HG02763 (cell line): Measurements from ENCODE around the gene FNDC3B.
"Not testable (repeated sequence)": the region's sequence is repeated elsewhere in the genome, so short reads cannot be mapped to it uniquely, and the experiment has no call there.

Source experiments
- ATAC-seq: cut with Tn5 transposase; IDR thresholded peaks from one replicate; pipeline ENCODE4 v1.9.1; 2021; ENCODE audit warnings: mild to moderate bottlenecking, moderate library complexity; ENCODE audit not compliant: unreplicated experiment

FNDC3B gene

DNA sequence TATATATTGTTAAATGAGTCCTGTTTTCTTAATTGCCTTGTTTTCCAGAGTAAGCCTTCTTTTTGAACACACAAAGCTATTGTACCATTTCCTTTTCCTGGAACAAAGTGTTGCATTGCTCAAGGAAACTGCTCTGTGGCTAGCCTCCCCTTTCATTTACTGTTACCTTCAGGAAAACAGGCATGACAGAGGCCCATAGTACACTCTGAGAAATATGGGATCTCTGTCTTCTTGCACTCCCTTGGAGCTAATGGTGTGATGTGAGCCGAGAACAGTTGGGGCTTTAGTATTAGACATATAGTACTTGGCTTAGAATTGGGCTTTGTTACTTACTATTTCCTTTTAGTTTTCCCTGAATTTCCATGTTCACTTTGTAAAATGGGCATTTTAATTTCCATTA is 215.2 kb downstream of the FNDC3B start:
- ATAC-seq = no peak

DNA sequence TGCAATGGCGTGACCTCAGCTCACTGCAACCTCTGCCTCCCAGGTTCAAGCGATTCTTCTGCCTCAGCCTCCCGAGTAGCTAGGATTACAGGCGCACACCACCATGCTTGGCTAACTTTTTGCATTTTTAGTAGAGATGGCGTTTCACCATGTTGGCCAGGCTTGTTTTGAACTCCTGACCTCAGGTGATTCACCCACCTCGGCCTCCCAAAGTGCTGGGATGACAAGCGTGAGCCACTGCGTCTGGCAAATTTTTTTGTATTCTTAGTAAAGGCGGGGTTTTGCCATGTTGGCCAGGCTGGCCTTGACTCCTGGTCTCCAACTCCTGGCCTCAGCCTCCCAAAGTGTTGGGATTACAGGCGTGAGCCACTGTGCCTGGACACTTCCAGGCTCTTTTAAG is 215.9 kb downstream of the FNDC3B start:
- not testable (repeated sequence) for ATAC-seq

DNA sequence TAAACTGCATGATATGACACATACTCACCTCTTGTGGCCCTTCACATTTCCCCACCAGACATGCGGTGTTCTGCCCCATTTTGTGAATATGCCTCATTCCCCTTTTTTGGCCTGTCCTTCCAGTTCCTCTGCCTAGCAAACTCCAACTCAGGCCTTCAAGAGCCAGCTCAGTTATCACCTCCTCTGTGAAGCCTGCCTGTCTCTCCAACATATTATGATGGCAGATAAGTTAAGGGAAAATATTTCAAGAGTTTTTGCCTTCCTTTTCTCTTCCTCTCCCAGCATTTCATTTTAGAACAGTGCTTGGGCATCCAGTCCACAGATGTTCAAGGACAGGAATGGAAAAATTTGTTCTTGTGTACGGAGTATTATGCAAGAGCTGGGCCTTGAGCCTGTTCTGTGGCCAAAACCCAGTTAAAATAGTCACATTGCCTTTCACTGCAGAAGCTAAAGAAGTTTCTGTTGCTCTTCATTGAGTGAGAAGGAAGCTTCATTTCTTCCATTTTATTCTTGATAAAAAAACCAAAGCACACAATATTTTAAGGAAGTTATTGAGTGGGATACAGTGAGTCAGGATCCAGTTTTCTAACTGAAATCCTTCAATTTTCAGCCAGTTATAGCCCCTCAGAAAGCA is 216.8 kb downstream of the FNDC3B start:
- no peak for ATAC-seq

DNA sequence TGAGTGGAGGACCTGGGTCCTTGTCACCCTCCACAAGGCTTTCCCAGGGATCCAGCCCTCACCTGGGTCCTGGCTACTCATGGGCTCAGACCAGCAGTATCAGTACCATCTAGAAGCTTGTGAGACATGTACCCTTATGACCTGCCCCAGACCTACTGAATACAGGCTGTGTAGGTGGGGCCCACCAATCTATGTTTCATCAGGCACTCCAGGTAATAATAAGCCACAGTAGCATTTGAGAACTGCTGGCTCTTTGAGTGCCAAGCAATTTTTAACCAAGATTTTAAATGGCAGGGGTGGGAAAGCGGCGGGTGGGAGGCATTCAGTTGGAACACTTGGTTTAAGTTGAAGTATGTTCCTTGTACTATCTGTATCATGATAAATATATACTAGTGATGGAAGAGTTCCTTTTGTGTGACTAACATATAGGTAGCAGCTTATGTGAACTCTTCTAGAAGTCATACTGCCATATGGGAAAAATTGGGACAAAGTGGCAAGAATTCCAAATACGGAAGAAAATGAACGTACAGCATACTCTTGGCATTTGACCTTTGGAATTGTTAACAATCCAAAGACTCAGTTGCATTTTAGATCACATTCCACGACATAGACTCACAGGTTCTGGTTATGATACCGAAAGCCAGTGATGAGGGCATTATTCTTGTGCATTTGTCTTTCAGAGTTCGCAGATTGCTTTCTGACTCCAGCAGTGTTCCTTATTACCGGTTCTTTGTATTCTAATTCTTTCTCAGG is 218.4 kb downstream of the FNDC3B start:
- no peak for ATAC-seq

DNA sequence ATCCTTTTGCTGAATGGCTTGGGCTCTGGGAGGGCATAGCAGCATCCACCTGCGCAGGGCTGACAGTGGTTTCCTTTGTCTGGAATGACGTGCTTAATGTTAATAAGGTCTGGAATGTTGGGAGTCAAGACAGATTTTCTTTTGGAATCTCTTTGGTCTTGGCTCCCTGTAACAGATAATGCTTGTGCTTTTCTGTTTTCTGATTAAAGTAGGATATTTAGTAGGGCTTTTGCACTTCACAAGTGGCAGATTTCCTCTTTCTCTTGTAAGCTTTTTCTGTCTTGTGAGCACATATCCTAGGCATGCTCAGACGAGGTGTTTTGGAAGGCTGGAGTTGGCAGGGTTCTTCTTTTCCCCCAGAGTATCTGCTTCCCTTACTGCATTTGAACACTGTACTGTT is 219.2 kb downstream of the FNDC3B start:
- no peak for ATAC-seq

DNA sequence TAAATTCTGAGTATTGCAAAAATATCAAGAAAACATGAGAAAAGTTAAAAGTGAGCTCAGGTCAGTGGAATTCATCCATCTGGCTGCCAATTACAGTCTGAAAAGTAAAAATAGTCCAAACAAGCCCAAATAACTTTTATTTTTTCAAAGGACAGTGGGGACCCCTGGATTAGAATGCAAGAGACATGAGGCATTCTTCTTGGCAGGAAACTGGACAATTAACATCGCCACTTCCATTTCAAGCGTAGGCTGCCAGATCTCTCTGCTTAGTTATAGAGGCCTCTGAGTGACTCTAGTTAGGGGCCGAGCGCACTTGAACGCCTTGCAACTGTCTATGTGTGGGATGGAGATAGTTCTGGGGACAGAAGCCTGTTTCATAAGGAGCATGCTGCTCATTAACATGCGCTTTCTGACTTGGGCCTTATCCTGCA is 219.7 kb downstream of the FNDC3B start:
- no peak for ATAC-seq

DNA sequence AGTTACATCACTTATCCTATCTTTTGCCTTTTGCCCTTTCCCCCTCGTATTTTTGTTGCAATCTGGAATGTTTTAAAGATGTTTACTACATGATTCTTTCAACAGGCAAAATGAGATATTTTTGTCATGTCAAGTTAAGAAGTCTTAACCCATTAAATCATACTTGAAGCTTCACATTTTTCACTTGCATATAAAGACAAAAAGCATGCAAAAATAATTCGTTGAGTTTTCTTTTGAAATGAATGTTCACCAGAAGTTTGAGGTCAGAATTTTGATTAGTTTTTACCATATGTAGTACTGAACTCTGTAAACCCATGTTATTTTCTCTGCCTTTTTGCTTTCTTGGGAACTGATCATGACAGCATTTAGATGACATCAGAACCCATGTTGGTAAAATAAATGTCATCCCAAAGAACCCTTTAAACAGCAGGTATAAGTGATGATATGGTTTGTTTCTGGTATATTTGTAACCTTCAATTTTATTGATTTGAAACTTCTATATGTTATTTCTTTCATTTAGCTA is 220.4 kb downstream of the FNDC3B start:
- ATAC-seq = no peak

DNA sequence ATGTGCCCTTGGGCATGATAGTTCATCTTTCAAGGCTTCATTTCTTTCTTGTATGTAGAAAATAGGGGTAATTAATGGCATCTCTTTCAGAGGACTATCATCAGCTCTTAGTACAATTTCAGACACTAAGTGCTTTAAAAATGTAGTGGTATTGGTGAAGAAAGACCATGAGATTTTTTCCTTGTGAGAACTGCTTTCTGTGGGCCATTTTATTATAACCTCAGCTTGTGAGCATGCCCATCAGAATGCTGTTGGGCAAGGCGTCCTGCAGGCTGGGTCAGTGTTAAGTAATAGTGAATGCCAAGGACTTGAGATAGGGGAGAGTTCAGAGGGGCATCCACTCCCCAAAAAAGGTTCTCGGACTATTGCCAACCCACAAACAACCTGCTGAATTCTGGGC is 221.0 kb downstream of the FNDC3B start:
- ATAC-seq = no peak

DNA sequence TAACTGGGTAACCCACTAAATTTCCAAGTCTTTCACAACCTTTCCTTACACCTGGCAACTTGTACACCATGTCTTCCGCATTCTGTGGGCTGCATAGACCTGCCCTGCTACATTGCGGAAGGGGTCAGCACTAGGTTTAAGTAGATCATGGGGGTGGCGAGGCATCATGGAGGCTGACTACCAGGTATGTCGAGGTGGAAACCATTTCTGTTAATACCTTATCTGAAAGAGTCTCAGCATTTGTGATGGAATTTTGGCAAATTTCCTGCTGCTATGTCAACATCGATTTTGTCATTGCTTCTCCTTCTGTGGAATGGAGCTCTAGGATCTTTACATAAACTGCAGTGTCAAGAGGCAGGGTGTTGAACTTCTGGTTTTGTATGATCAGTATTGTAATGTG is 221.7 kb downstream of the FNDC3B start:
- no peak for ATAC-seq

DNA sequence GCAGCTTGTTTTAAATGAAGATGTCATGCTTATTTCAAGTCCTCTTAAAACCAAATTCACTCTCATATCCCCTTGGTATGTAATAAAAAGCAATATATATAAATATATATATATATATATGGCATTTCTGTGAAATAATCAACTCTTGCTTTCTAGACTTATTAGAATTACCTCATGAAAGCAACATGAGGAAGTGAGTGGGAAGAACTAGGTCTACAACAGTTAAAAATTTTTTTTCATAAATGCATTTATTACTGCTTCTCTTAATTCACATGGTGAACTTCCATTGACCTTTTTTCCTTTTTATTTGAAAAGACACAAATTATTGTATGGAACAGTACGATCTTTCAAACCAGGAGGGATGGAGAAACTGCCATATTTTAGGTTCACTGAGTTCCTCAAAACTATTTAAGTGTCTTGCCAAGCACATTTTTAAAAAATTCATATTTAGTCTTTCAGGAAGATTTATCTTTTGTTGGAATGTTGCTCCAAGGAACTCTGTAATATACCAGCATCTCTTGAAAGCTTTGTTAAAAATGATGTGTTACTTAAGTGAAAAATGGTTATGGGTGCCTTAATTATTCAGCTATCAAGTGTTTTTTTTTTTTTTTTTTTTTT is 223.7 kb downstream of the FNDC3B start:
- no peak for ATAC-seq

DNA sequence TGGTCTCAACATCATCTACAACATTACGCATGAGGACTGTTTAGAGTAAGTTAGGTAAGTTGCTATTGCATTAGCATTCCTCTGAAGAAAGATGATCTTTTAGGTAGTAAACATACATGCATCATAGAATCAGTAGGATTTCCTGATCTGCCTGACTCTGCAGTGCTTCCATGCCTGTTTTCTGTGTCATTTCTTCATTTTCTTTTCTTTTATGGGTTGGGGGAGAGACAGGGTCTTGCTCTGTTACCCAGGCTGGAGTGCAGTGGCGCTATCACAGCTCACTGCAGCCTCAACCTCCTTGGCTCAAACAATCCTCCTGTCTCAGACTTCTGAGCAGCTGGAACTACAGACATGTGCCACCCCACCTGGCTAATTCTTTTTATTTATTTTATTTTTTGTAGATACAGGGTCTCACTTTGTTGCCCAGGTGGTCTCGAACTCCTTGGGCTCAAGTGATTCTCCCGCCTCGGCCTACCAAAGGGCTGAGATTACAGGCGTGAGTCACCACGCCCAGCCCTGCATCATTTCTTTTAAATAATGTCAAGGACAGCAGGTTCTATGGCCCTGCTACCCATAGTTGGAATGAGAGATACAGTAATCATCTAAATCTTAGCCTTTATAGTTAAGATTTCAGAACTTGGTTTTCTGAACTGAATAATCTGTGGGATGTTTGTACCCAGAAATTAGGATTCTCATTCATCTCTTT is 224.6 kb downstream of the FNDC3B start:
- no peak for ATAC-seq

DNA sequence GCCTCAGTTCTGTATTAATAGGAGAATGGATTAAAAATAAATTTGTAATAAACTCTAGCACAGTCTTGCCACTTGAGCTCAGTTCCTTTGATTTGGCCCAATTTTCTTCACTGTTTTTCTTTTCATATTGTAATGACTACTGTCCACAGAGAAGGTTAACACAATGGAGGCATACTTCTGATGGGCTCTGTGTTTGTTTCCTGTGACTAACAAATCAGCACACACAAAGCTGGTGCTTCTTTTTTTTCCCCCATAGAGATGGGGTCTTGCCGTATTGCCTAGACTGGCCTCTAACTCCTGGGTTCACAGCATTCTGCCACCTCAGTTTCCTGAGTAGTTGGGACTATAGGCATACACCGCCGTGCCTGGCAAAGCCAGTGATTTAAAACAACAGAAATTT is 226.7 kb downstream of the FNDC3B start:
- no peak for ATAC-seq

DNA sequence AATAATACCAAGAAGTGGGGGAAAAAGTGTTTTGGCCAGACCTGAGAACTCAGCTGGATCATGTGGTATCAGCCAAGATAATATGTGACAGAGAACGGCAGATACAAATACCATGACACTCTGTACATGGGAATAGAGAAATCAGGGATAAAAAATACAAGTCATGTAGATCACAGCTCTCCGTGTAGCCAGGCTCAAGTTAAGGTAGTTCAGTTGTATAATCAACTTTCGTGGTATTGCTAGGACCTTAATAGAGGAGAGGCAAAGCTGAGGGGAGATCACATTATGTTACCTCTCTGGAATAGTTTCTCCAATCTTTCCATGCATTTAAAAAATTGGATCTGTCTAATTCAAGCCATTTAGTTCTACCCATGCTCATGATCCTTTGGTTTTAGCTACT is 229.0 kb downstream of the FNDC3B start:
- no peak for ATAC-seq

DNA sequence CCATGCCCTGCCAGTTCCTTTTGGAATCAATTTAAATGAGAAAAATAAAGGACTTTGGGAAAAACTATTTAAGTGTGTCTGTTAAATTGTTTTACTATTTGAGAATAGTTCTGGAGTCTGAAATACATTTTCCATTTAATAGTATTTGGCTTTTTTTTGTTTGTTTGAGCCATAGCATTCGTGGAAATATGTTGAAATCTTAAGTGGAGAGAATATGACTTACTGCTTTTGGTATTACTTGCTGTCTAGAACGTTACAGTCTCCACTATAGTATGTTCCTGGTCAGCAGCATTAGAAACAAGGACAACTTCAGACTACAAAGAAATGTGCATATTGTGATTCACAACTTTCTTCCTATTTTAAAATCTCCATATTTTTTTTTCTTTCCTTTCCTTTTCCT is 229.5 kb downstream of the FNDC3B start:
- ATAC-seq = no peak

DNA sequence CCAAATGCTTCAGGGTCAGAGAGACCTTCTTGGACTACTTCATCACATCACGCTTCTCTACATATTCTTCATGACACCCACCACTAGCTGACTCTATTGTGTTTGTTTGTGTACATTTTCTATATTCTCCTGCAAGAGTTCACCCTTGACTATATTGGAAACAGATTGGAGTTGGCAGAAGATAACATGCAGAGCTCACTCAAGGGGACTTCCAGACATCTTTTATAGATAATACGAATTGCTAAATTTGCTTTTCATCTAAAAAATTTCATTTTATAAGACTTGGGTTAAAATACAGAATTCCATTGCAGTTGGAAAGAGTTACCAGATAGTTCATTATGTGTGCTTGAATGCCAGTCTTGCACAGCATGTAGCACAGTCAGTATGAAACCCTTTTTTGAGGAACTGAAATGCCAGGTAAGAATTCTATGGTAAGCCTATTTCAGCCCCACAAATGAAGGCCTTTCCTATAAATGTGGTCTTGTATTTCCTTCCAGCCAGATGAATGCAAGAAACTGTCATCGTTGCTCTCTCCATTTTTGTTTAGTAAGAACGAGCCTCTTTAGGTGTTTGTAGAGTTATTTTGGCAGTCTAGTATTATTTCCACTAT is 231.3 kb downstream of the FNDC3B start:
- ATAC-seq = peak; percentile 93

DNA sequence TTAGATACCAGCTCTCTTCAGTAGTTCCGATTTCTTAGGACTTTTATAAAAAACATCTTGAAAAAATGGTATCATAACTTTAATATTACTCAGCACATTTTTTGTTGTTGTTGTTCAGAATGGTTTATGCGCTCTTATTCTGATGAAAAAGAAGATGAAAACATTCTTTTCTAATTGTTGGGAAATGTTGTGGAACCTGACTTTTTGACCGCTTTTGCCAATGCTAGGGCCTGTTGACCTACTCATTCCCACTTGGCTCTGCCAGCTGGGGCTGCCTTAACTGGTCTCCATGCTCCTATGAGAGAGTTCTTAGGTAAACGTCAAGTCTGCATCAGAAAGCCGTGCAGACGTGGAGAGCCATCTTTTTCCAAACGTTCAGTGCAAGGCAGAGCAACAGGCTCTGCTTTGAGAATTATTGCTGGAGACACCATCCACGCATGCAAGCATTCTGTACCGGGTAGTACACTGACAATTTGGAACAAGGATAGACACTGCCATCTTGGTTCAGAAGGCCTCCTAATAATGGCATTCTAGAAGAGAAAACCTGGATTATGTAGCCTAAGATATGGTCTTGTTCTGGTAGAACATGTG is 232.1 kb downstream of the FNDC3B start:
- ATAC-seq = no peak

DNA sequence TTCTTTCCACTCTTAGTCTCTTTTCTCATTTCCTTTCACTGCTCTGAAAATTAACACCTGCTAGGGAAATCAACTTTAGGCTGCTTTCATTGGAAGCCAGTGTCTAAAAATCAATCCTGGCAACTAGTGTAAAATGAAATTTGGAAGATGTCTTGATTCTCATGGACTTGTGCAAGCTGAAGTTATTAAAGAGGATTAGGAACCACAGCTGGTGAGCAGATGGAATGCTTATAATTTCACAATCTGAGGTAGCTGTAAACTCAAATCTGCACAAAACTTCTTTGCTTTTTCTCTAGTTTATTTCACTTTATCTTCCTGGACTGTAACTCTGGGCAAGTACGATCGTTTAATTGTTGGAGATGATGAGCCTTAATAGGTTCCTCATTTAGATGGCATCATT is 233.3 kb downstream of the FNDC3B start:
- ATAC-seq = no peak

DNA sequence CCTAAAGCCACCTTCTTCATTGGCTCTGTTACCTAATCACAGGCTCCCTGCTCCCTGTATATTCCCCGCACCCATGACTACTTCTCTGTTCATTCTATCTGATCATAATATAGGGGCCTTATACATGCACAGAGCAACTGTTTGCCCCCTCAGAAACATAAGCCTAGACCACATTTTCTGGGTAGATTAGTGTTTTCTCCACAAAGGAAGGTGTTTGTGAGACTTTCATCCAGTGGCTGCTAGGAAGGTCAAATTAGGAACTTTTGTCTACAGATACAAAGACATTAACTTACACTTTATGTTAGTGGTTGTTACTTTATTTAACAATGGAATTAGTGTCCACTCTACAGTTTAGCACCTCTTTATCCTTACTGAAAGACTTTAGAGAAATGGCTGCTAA is 234.0 kb downstream of the FNDC3B start:
- ATAC-seq = no peak

DNA sequence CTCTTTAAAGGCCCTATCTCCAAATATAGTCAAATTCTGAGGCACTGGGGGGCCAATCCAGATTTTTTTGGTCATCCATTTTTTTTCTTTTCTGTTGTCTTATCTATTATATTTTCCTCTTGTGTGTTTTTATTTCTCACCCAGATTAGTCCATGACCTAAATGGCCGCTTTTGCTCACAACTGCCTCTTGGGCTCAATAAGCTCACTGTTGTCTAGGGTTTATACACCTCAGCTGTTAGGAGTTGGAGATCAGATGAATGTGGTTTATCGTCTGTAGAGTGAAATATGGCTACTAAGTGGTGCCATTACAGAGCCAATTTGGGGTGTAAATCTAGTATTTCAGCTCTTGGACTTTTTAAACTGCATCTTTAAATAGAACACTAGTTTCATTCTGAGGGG is 235.5 kb downstream of the FNDC3B start:
- no peak for ATAC-seq

DNA sequence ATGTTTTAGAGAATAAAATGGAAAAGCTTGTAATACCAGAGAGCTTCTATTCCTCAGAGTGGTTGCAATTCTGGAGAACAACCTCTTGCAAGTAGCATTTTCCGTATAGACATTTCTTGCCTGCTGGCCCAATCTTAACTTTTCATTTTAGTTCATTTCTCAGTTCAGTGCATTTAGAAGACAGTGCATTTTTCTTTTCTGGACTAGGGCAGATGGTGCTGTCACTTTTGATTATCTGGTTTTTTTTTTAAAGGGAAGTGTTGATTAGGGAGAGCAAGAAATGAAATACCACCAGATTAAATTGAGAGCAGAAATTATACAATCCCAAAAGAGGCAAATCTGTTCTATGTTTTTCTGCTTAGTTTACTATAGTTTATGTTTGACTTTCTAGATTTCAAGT is 236.2 kb downstream of the FNDC3B start:
- ATAC-seq = no peak

DNA sequence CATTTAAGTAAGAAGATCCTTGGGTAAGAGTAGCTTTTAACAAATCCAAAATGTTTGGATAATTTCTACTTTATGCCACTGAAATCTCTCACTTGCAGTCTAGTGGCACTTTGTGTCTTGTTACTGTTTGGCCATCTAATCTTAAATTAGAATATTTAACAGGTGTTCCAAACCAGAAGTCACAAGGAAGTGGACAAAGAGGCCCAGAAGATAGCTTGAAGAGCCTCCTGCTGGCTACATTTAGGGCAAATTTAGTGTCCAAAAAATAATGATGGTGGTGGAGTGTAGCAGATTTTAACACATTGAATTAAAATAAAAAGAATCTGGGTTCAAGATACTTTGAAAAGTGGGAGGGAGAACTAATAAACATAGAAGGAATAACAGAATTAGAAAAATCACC is 236.7 kb downstream of the FNDC3B start:
- no peak for ATAC-seq
